Measurements from ENCODE around the gene ADAMTS19.

The ADAMTS19 gene

GRCh38 chr5:129747572-129748407, 287.7 kb downstream of the ADAMTS19 start, which contains the start of gene MINAR2:
Gene MINAR2, plus strand, starts transcription at chr5:129748094. Its CDS starts 97 bp downstream, at chr5:129748191.
- no peaks in the 10 kb centered on the region for H3K36me3 ChIP-seq (ENCODE audit: control insufficient read depth in 5 of 5, insufficient read depth in 5 of 5, low read length in 5 of 5)
- H3K9me3 ChIP-seq (ENCODE audit: control insufficient read depth in 5 of 5, low read length in 5 of 5) = no peaks in the 10 kb centered on the region
- H3K9ac ChIP-seq (ENCODE audit: low read length in 5 of 5) = no peak within 1 kb of the TSS
- no peaks in the 10 kb centered on the region for H3K27me3 ChIP-seq (ENCODE audit: control insufficient read depth in 5 of 5, insufficient read depth in 4 of 5, low read length in 5 of 5)
- H3K27ac ChIP-seq (ENCODE audit: low read depth, low read length) = no peak within 1 kb of the TSS
- H3K4me3 ChIP-seq (ENCODE audit: low read depth in 1 of 5, low read length in 5 of 5) = no peak within 1 kb of the TSS
- no peaks in the 10 kb centered on the region for H3K4me1 ChIP-seq (ENCODE audit: control insufficient read depth in 5 of 5, insufficient read depth in 5 of 5, low read length in 5 of 5)

GRCh38 chr5:129748913-129749880, 289.1 kb downstream of the ADAMTS19 start:
- Histone ChIP-seq H3K4me1 (ENCODE audit: control insufficient read depth in 5 of 5, insufficient read depth in 5 of 5, low read length in 5 of 5) (no peaks in the 10 kb centered on the region), H3K9ac (ENCODE audit: low read length in 5 of 5) (no peak overlapping the region), H3K36me3 (ENCODE audit: control insufficient read depth in 5 of 5, insufficient read depth in 5 of 5, low read length in 5 of 5) (no peaks in the 10 kb centered on the region), H3K9me3 (ENCODE audit: control insufficient read depth in 5 of 5, low read length in 5 of 5) (no peaks in the 10 kb centered on the region), H3K27me3 (ENCODE audit: control insufficient read depth in 5 of 5, insufficient read depth in 4 of 5, low read length in 5 of 5) (no peaks in the 10 kb centered on the region), H3K27ac (ENCODE audit: low read depth, low read length) (no peak overlapping the region), H3K4me3 (ENCODE audit: low read depth in 1 of 5, low read length in 5 of 5) (no peak overlapping the region)

GRCh38 chr5:129760636-129761325, 300.7 kb downstream of the ADAMTS19 start:
- Histone ChIP-seq H3K36me3 (ENCODE audit: control insufficient read depth in 5 of 5, insufficient read depth in 5 of 5, low read length in 5 of 5) (no peaks in the 10 kb centered on the region), H3K27me3 (ENCODE audit: control insufficient read depth in 5 of 5, insufficient read depth in 4 of 5, low read length in 5 of 5) (no peaks in the 10 kb centered on the region), H3K9me3 (ENCODE audit: control insufficient read depth in 5 of 5, low read length in 5 of 5) (no peaks in the 10 kb centered on the region), H3K9ac (ENCODE audit: low read length in 5 of 5) (peak overlapping the region in 1 of 5 donors; percentile 35), H3K4me1 (ENCODE audit: control insufficient read depth in 5 of 5, insufficient read depth in 5 of 5, low read length in 5 of 5) (no peaks in the 10 kb centered on the region), H3K4me3 (ENCODE audit: low read depth in 1 of 5, low read length in 5 of 5) (no peak overlapping the region), H3K27ac (ENCODE audit: low read depth, low read length) (no peak overlapping the region)

- H3K4me1 ChIP-seq (ENCODE audit: control insufficient read depth in 5 of 5, insufficient read depth in 5 of 5, low read length in 5 of 5) = no peaks in the 10 kb centered on the region
- H3K9ac ChIP-seq (ENCODE audit: low read length in 5 of 5) = no peak overlapping the region
- H3K27me3 ChIP-seq (ENCODE audit: control insufficient read depth in 5 of 5, insufficient read depth in 4 of 5, low read length in 5 of 5) = no peaks in the 10 kb centered on the region
- H3K27ac ChIP-seq (ENCODE audit: low read depth, low read length) = no peak overlapping the region
- H3K36me3 ChIP-seq (ENCODE audit: control insufficient read depth in 5 of 5, insufficient read depth in 5 of 5, low read length in 5 of 5) = no peaks in the 10 kb centered on the region
- H3K9me3 ChIP-seq (ENCODE audit: control insufficient read depth in 5 of 5, low read length in 5 of 5) = no peaks in the 10 kb centered on the region
- no peak overlapping the region for H3K4me3 ChIP-seq (ENCODE audit: low read depth in 1 of 5, low read length in 5 of 5)
Observed at GRCh38 chr5:129763651-129764050, 303.6 kb downstream of the ADAMTS19 start.

GRCh38 chr5:129766798-129767197, 306.7 kb downstream of the ADAMTS19 start:
- no peak overlapping the region for H3K4me3 ChIP-seq (ENCODE audit: low read depth in 1 of 5, low read length in 5 of 5)
- no peaks in the 10 kb centered on the region for H3K27me3 ChIP-seq (ENCODE audit: control insufficient read depth in 5 of 5, insufficient read depth in 4 of 5, low read length in 5 of 5)
- H3K9ac ChIP-seq (ENCODE audit: low read length in 5 of 5) = no peak overlapping the region
- no peak overlapping the region for H3K27ac ChIP-seq (ENCODE audit: low read depth, low read length)
- no peaks in the 10 kb centered on the region for H3K9me3 ChIP-seq (ENCODE audit: control insufficient read depth in 5 of 5, low read length in 5 of 5)
- no peaks in the 10 kb centered on the region for H3K36me3 ChIP-seq (ENCODE audit: control insufficient read depth in 5 of 5, insufficient read depth in 5 of 5, low read length in 5 of 5)
- H3K4me1 ChIP-seq (ENCODE audit: control insufficient read depth in 5 of 5, insufficient read depth in 5 of 5, low read length in 5 of 5) = peaks cover 0 to 4% (median 3%) of the 10 kb centered on the region in 5 donors

- H3K27me3 ChIP-seq (ENCODE audit: control insufficient read depth in 5 of 5, insufficient read depth in 4 of 5, low read length in 5 of 5) = no peaks in the 10 kb centered on the region
- no peak overlapping the region for H3K4me3 ChIP-seq (ENCODE audit: low read depth in 1 of 5, low read length in 5 of 5)
- no peak overlapping the region for H3K27ac ChIP-seq (ENCODE audit: low read depth, low read length)
- H3K9ac ChIP-seq (ENCODE audit: low read length in 5 of 5) = no peak overlapping the region
- H3K4me1 ChIP-seq (ENCODE audit: control insufficient read depth in 5 of 5, insufficient read depth in 5 of 5, low read length in 5 of 5) = peaks cover 0 to 4% (median 3%) of the 10 kb centered on the region in 5 donors
- H3K36me3 ChIP-seq (ENCODE audit: control insufficient read depth in 5 of 5, insufficient read depth in 5 of 5, low read length in 5 of 5) = no peaks in the 10 kb centered on the region
- no peaks in the 10 kb centered on the region for H3K9me3 ChIP-seq (ENCODE audit: control insufficient read depth in 5 of 5, low read length in 5 of 5)
Observed at GRCh38 chr5:129767927-129768380, 307.9 kb downstream of the ADAMTS19 start.

- Histone ChIP-seq H3K27me3 (ENCODE audit: control insufficient read depth in 5 of 5, insufficient read depth in 4 of 5, low read length in 5 of 5) (no peaks in the 10 kb centered on the region), H3K4me1 (ENCODE audit: control insufficient read depth in 5 of 5, insufficient read depth in 5 of 5, low read length in 5 of 5) (peaks cover 0 to 4% (median 3%) of the 10 kb centered on the region in 5 donors), H3K4me3 (ENCODE audit: low read depth in 1 of 5, low read length in 5 of 5) (no peak overlapping the region), H3K36me3 (ENCODE audit: control insufficient read depth in 5 of 5, insufficient read depth in 5 of 5, low read length in 5 of 5) (no peaks in the 10 kb centered on the region), H3K9ac (ENCODE audit: low read length in 5 of 5) (no peak overlapping the region), H3K9me3 (ENCODE audit: control insufficient read depth in 5 of 5, low read length in 5 of 5) (no peaks in the 10 kb centered on the region), H3K27ac (ENCODE audit: low read depth, low read length) (no peak overlapping the region)
Observed at GRCh38 chr5:129768735-129769134, 308.6 kb downstream of the ADAMTS19 start.

GRCh38 chr5:129770024-129770820, 310.1 kb downstream of the ADAMTS19 start:
- no peak overlapping the region for H3K9ac ChIP-seq (ENCODE audit: low read length in 5 of 5)
- no peak overlapping the region for H3K4me3 ChIP-seq (ENCODE audit: low read depth in 1 of 5, low read length in 5 of 5)
- no peak overlapping the region for H3K27ac ChIP-seq (ENCODE audit: low read depth, low read length)
- no peaks in the 10 kb centered on the region for H3K36me3 ChIP-seq (ENCODE audit: control insufficient read depth in 5 of 5, insufficient read depth in 5 of 5, low read length in 5 of 5)
- peaks cover 0 to 4% (median 3%) of the 10 kb centered on the region in 5 donors for H3K4me1 ChIP-seq (ENCODE audit: control insufficient read depth in 5 of 5, insufficient read depth in 5 of 5, low read length in 5 of 5)
- no peaks in the 10 kb centered on the region for H3K27me3 ChIP-seq (ENCODE audit: control insufficient read depth in 5 of 5, insufficient read depth in 4 of 5, low read length in 5 of 5)
- H3K9me3 ChIP-seq (ENCODE audit: control insufficient read depth in 5 of 5, low read length in 5 of 5) = no peaks in the 10 kb centered on the region
